ENCODE measurements around the gene THSD7A.

Gene THSD7A, protein sequence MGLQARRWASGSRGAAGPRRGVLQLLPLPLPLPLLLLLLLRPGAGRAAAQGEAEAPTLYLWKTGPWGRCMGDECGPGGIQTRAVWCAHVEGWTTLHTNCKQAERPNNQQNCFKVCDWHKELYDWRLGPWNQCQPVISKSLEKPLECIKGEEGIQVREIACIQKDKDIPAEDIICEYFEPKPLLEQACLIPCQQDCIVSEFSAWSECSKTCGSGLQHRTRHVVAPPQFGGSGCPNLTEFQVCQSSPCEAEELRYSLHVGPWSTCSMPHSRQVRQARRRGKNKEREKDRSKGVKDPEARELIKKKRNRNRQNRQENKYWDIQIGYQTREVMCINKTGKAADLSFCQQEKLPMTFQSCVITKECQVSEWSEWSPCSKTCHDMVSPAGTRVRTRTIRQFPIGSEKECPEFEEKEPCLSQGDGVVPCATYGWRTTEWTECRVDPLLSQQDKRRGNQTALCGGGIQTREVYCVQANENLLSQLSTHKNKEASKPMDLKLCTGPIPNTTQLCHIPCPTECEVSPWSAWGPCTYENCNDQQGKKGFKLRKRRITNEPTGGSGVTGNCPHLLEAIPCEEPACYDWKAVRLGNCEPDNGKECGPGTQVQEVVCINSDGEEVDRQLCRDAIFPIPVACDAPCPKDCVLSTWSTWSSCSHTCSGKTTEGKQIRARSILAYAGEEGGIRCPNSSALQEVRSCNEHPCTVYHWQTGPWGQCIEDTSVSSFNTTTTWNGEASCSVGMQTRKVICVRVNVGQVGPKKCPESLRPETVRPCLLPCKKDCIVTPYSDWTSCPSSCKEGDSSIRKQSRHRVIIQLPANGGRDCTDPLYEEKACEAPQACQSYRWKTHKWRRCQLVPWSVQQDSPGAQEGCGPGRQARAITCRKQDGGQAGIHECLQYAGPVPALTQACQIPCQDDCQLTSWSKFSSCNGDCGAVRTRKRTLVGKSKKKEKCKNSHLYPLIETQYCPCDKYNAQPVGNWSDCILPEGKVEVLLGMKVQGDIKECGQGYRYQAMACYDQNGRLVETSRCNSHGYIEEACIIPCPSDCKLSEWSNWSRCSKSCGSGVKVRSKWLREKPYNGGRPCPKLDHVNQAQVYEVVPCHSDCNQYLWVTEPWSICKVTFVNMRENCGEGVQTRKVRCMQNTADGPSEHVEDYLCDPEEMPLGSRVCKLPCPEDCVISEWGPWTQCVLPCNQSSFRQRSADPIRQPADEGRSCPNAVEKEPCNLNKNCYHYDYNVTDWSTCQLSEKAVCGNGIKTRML (N-terminal part only)

DNA sequence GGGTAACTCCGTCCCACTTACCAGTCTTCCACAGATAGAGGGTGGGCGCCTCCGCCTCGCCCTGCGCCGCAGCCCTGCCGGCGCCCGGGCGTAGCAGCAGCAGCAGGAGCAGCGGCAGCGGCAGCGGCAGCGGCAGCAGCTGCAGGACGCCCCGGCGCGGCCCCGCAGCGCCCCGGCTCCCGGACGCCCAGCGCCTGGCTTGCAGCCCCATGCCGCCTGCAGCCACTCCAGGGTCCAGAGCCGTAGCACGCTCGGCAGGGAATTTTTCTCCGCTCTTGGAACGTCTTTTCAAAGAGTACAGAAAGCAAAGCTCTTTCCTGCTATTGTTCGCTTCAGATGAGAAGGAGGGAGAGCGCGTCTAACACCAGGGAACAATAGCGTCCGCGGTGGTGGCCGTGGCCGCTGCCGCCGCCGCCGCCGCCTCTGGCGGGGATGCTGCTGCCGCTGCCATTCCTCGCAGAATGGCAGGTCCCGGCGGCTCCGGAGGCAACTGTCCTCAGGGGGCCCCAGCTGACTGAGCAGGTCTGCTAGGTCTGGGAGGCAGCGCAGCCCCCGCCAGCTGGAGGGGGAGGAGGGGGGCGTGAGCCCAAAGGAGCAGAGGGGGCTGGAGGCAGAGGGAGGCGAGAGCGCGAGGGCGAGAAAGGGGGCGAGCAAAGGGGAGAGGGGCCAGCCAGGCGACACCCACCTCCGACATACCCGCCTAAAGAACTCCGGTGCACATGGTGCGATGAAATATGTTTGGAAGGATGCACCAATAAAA, at the start of gene THSD7A:
THSD7A (minus strand) TSS at position 463 of the 760 bp plus-strand sequence; CDS start at position 211, 252 bp downstream.
- no peak for DNase-seq (ENCODE audit: low read depth)

DNA sequence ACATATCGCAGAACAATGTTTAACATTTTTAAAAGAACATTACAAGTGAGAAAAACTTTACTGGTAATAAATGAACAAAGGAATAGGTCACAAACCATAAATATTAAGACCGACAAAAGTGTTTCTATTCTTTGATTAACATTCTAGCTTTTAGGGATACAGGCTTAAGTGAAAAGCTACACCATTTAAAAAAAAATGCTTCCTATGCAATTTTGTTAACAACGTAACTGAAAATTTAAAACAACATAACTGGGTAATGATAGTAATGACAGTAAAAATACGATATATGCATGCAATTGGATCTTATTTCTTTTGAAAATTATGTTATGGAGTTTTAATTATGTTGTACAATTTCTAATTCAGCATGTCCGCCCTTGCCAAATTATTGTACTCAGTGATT, 49.7 kb upstream of the THSD7A start:
- DNase-seq (ENCODE audit: low read depth): no peak

DNA sequence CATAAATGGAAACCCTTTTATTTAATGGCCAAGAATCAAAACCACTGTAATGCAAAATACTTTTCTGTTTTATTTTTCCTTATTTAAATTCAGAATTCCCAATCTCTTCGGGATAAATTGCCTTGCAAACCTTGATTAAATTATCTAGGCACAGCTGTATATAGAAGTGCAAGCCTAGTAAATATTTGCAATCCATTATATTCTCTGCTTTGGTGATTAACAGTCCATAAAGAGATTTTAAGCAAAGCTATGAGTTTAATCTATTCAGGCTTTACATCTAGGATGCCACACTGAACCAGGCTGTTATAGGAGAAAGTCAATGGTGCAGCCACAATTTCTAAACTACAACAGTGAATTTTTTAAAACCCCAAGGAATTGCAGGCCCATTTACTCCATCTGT, 43.6 kb upstream of the THSD7A start:
- no peak for DNase-seq (ENCODE audit: low read depth)

DNA sequence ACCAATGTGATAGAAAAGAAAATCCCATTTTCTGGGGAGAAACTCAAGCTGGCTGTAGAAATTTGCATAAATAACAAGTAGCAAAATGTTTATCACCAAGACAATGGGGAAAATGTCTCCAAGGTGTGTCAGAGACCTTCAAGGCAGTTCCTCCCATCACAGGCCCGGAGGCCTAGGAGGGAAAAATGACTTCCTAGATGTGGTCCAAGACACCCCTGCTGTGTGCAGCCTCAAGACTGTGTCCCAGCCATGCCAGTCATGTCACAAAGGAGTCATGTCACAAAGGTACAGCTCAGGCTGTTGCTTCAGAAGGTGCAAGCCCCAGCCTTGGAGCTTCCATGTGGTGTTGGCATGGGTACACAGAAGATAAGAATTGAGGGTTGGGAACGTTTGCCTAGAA, 33.7 kb upstream of the THSD7A start:
- no peak for DNase-seq (ENCODE audit: low read depth)

DNA sequence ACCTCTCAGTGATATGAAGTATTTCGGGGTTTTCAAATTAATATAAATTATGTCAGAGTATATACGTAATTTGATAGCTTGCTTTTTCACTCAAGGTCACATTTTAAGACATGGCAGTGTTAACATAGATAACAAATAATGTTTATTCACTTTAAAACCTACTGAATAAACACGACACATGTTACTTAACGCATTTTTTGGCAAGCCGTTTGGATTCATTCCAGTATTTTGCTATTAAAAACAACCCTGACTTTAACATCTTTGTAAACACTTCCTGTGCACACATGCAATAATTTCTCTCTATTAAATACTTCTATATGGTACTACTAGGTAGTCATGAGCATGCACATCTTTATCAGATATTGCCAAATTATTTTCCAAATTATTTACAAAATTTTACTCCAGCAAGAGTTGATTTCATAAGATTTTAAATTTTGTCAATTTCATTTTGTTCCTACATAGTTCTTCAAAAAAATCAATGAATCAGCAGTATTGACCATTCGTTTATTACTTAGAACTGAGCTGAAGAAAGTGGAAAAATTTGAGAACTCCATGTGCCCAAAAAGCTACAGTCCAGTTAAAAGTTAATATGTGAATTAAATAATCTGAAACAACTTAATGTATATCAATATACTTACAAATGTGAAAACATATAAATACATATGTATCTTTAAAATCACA, 26.8 kb upstream of the THSD7A start:
- DNase-seq (ENCODE audit: low read depth): no peak

DNA sequence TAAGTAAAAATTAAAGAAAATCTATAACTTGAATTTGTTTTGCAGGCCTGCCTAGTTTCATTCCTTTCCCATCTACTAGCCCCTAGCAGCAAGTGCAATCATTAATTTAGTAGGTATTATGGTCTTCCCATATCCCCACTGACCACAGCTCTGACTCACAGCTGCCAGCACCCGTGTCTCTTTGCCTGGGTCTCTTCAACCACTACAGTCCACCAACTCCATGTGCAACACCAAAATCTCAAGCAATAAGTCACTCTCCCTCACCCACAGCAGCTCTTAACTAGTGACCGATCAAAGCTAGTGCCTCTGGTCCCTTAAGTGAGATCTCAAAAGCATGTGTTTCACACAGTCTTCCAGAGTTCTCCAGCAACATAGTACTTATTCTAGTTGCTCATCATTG, 26.0 kb upstream of the THSD7A start:
- DNase-seq (ENCODE audit: low read depth): no peak

DNA sequence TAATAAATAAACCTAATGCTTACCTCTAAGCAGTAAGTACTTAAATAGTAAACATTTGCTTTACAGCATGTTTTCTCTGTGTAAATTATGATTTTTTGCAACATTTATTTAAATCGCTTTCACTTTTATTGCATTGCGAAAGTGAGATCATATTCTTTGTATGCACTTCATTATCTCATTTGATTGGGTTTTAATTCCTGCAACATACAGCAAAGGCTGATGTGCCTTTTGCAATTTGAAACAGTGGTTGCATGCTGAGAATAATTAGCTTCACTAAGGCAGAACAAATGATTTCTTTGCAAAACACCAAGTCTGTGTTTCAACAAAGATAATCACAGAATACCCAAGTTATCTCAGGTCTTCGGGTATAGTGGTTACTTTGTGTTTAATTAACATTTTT, 16.3 kb upstream of the THSD7A start:
- no peak for DNase-seq (ENCODE audit: low read depth)

DNA sequence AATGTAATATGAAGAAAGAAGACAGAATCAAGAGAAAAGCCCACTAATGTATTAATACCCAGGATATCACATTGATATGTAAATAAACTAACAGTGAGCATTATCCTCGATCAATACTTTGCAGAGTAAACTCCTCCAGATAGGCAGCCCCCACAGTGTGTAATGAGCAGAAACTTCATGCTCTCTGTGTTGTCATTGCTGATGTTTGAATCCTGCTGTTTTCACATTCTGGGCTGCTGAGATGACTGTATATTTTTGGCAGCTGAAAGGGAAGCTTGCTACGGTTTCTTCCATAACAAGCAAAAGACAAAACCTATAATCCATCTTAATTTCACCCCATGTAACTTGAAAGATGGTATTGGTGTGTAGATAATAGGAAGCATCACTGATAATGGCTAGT, 15.3 kb upstream of the THSD7A start:
- no peak for DNase-seq (ENCODE audit: low read depth)

DNA sequence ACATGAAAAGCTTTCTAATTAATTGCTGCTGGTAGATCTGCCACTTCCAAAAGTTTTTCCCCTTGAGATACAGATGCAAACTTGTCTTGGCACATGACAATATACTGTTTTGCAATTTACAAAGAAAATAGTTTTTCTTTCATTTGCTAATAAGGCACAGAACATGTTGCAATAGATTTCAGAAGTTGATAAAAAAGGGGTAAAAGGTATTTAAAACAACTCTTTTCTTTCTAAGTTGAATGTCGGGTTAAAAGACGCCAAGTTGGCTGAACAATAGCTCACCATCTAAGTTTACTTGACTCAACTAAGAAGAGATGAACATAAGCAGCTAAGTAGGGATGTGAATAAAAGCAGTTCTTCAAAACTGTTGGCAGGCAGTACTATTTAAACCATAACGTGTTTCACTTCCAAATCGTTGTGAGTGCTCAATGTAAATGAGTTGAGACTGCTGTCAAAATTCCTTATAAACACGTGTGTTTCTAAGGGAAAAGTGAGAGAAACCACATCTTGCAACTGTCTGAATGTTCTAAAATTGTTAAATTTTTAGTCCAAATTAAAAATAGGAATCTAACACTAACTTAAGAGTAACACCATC, 14.5 kb upstream of the THSD7A start:
- no peak for DNase-seq (ENCODE audit: low read depth)

DNA sequence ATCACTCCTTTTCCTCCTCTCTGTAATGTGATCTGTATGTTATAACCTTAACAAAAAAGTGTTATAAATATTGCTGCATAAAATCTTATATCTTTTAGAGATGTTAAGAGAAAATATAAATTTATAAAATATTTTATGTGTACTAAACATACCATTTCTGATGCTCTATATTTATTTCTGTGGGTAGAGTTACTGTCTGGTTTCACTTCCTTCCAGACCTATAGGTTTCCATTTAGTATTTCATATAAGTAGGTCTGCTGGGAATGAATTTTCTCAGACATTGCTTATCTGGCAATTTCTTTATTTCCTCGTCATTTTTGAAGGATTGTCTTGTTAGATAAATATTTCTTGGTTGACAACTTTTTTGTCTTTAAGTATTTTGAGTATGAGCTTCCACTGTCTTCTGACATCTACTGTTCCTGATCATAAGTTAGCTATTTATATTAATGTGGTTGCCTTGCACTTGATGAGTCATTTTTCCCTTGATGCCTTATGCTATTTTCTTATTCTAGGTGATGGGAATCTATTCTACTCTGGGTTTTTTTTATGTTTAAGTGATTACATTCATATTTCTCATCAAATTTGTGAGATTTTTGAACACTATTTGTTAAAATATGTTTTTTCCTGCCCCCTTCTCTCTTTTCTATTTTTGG, 11.2 kb upstream of the THSD7A start:
- no peak for DNase-seq (ENCODE audit: low read depth)

DNA sequence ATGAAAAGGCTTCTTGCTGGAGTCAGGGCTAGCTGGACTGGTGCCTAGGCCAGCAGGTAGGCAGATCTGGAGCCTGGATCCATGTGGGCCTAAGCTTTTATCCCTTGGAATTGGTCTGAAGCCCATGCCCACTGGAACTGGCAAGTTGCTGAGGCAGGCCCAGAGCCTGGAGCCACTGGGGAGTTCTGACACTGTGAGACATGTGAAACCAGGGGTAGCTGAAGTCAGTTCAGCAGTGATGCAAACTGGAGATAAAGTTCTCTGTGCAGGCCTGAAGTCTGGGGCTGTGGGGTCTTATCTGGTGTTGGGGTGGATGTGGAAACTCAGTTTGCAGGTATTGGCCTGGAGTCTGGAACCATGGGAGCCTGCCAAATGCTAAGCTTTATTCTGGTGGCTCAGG, 9.7 kb upstream of the THSD7A start:
- no peak for DNase-seq (ENCODE audit: low read depth)

DNA sequence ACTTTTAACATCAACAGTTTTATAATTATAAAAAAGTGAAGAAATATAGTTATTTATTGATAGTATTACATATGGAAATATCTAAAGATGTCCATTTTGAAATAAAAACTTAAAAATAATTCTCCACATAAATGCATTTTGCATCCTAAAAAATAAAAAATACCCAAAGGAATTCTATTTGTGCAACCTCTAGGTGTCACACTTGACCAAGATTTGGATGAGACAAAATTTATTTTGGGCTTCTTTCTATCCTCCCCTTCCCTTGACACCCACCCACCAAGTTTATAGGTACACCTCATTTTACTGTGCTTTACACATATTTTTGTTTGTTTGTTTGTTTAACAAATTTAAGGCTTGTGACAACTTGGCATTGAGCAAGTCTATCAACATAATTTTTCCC, 3.3 kb upstream of the THSD7A start:
- DNase-seq (ENCODE audit: low read depth): no peak

DNA sequence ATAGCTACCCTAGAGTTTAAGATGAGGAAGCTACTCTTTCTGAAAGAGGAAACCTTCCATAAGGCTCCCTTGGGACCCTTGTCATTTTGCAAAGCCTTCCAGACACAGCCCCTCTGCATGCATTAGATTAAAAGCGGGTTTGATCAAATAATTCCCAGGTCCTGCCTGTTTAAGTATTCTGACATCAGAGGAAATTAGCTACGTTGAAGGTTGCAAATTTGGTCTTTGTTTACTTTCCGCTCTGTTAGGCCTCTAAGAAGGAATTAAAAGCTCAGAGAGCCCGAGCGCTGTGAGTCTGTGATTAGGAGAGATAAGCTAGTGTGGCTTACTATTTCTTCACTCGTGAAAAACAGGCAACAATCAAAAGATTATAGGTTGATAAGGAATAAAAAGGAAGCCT, 1.4 kb upstream of the THSD7A start:
- no peak for DNase-seq (ENCODE audit: low read depth)

DNA sequence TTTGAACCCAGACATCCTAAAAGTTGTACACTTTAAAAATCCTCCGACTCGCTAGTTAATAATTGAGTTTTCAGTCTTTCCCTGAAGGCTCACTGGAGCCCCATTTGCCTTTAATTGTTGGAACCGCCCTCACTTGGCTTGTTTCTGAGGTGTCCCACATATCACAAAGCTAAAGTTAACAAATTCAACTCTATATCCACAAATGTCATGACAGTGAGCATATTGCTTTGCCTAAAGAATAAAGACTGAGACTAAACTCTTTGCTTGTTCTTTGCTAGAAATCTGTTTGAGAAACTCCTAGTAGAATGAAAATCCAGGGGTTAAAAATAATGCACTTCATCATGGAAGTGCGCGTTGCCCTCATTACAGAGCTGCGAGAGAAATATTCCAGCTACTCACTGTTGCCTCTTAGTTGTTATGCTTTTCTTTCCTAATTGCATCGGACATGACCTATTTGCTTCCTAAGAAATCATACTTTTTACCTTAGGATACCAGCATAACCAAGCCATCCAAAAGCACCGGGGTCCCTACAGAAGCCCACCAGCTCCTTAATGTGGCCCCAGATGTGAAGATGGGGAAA, 752 bp downstream of the THSD7A start:
- no peak for DNase-seq (ENCODE audit: low read depth)

DNA sequence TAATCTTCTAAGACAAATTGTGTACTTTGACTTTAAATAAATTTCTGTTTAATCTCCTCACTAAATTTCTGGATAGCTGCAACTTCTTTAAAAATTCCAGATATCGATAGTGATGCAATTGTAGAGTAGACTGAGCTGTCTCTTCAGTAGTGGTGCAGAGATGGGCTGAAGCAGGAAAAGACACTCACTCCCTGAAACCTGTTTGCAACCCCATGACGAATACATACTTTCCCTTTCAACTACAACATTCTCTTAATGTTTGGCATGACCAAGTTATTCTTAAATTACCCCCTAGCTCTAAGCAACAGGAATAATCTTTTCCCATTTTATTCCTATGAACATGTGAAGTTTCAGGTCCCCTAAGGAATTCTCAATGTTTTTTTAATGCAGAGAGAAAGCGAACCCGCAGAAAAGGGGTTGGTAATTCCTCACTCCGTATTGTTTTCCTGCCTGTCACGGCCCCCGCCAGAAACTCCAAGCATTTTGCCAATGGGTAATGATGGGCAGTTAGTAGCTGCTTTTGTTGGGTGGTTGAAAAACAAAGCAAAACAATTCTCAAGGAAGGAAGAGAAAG, 1.3 kb downstream of the THSD7A start:
- no peak for DNase-seq (ENCODE audit: low read depth)

DNA sequence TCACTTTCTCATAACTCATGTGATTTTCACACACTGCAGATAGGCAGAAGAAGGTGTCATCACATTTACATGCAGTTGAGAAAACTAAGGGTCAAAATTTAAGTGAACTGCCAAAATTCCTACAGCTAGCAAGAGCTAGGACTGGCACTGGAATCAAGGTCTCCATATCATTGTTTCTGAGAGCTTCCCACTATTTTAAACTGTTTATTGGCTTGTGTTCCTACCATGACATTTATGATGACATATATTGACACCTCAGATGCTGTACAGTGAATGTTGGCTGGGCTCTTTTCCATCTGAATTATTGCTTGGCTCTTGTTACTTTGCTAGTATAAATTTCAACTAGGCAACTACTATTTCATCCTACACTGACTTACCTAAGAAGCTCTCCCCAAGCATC, 2.0 kb downstream of the THSD7A start:
- DNase-seq (ENCODE audit: low read depth): no peak

DNA sequence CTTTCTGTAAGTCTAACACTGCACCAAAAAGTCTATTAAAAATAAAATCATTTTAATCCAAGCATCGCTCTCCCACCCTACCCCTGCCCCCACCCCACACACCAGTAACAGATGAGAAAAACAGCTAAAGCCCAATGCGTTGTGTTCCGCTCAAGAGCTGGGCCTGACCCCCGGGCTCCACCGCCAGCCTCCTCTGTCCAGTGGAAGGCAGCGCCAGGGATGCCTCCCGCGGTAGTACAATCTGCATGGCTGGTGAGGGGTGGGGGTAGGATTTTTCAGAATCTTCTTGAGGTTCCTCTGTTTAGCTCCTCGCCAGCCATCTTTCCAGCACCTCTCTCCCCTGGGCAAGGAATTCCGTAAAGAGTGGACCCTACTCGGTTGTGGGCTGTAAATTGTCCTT, 12.1 kb downstream of the THSD7A start:
- DNase-seq (ENCODE audit: low read depth): no peak

DNA sequence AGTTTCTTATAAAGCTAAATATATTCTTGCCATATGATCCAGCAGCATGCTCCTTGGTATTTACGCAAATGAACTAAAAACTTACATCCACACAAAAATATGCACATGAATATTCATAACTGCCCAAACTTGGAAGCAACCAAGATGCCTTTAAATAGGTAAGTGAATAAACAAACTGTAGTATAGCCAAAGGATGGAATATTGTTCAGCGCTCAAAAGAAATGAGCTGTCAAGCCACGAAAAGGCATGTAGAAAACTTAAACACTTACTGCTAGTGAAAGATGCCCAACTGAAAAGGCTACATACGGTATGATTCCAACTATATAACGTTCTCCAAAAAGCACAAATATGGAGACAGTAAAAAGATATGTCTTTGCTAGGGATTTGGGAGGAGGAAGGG, 12.7 kb downstream of the THSD7A start:
- no peak for DNase-seq (ENCODE audit: low read depth)

DNA sequence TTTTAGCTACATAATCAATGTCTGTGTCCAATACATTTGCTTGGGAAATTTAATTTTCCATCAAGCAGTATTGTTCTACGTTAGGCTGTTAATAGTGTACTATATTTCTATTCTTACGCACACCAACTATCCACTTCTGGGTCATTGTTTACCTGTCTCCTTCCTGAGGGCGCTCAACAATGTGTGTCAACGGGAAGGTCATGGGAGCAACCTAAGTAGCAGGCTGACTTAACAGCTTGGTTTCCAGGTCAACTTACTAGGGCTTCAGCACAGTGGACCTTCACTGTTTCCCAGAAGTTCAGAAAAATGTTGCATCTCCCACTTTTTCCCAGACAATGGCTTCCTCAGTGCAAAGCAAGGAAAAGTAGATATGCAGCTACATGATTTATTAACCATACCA, 13.7 kb downstream of the THSD7A start:
- no peak for DNase-seq (ENCODE audit: low read depth)
